ENCODE data around the gene ULK1. TPM values are rescaled to one million over a fixed set of nuclear protein-coding genes. Genes with fewer than 3 reads are reported as not detected.

Gene ULK1
- total RNA-seq (2022; extraction: Qiagen RNA extraction): 21.7 to 29.0 TPM (median 26.0 TPM) in 5 replicates

DNA sequence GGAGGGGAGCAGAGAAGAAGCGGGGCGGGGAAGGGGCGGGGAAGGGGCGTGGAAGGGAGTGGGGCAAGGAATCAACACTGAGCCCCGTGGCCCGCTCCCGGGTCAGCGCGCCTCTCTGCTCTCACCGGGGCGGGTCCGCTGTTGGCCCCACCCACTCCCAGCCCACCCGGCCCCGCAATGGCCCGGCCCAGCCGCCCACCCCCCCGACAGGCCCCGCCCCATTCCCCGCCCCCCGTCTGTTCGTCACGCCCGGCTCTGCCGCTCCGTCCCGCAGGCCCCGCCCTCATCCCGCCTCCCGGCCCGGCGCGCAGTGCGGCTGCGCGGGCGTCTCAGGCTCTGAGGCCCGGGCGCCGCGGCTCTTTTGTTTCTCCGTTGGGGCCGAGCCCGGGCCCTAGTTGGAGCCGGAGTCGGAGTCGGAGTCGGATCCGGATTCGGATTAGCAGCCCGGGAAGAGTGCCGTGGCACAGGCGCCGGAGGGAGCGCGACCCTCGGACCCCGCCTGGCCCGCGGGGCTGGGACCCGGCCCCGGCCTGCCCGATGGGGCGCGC, at the start of gene ULK1:
Gene ULK1 (plus strand): TSS at position 310 of the 548 bp plus-strand sequence. CDS start 380 bp downstream, outside the sequence.

DNA sequence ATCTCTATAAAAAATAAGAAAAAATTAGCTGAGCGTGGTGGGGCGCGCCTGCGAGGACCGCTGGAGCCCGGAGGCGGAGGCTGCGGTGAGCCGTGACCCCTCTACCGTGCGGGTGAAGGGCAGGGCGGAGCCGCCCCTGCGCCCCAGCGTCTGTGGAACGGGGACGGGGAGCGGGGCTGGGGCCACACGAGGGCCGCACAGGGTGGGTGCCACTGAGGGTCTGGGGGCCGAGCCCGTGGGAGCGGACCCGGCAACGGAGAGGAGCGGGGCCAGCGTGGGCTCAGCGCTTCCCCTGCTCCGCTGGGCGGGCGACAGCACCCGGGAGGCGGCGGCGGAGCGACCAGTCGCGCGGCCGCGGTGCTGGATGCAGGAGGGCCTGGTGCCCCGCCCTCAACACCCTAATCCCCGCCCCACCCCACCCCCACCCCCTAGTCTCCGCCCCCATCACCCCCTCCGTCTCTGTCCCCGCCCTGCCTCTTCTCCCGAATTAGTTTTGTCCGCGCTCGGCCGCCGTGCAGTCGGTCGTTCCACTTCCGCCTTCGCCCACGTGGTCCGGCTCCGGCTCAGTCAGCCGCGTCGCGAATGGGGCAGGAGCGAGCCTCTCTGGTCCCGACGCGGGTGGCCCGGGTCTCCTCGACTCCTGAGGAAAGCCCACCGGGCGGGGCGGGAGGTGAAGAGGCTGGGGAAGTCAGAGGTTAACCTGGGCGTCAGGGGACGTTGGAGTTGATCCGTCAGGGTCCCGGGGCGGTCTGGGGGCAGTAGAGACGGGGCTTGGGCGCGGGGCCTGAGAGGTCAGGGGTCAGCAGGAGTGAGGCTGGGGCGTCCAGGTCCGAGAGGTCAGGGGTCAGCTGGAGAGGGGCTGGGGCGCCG, 34.5 kb downstream of the ULK1 start, which contains the start of gene PUS1:
Gene PUS1 (plus strand): TSS at position 566 of the 870 bp plus-strand sequence. CDS start 447 bp downstream, outside the sequence.

DNA sequence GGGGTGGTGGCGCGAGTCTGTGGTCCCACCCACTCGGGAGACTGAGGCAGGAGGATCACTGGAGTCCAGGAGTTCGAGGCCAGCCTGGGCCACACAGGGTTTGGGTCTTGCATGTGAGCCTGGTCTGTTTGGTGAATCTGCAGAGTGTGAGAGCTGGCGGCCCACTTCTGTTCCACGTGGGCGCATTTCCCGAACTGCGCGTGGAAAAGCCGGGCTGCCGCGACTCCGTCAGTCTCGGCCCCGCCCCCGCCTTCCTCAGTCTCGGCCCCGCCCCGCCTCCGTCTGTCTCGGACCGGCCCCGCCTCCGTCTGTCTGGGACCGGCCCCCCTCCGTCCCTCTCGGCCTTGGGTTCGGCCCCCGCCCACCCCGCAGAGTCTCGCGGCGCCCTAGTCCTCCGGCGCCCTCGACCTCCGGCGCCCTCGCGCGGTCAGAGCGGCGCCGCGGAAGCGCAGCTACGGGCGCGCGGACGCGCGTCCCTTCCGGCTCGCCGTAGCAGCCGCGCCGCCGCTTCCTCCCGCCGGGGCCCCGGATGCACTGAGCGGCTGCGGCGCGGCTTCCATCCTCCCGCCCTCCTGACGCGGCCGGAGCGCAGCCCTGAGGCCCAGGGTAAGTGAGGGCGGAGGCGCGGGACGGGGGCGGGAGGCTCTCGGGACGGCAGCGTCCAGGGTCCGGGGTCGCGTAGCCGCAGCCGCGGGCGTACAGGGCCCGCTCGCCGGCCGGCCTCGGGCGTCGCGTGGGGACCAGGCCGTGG, 55.2 kb downstream of the ULK1 start, which contains the start of gene EP400:
Gene EP400 (plus strand): TSS at position 512 of the 751 bp plus-strand sequence. CDS start 10,678 bp downstream, outside the sequence.

Other genes starting within 250 kb of the ULK1 start
- 23.3 to 31.0 TPM (median 28.6 TPM) in 5 replicates for gene SFSWAP, start 183.5 kb upstream of the ULK1 start, total RNA-seq (2022; extraction: Qiagen RNA extraction)
- 9.4 to 11.0 TPM (median 10.3 TPM) in 5 replicates for gene MMP17, start 66.2 kb upstream of the ULK1 start, total RNA-seq (2022; extraction: Qiagen RNA extraction)
- gene PUS1, start 34.7 kb downstream of the ULK1 start, total RNA-seq (2022; extraction: Qiagen RNA extraction): 54.6 to 79.9 TPM (median 68.0 TPM) in 5 replicates
- gene EP400, start 55.3 kb downstream of the ULK1 start, total RNA-seq (2022; extraction: Qiagen RNA extraction): 21.1 to 26.3 TPM (median 23.8 TPM) in 5 replicates
- 22.8 to 27.6 TPM (median 26.5 TPM) in 5 replicates for gene DDX51, start 249.7 kb downstream of the ULK1 start, total RNA-seq (2022; extraction: Qiagen RNA extraction)
- gene NOC4L, start 249.8 kb downstream of the ULK1 start, total RNA-seq (2022; extraction: Qiagen RNA extraction): 39.9 to 59.5 TPM (median 55.2 TPM) in 5 replicates